ENCODE measurements around the gene BCL2L1.
A peak's percentile ranks its signal among the peaks of the same experiment; 100 is the strongest.

BCL2L1 gene

DNA sequence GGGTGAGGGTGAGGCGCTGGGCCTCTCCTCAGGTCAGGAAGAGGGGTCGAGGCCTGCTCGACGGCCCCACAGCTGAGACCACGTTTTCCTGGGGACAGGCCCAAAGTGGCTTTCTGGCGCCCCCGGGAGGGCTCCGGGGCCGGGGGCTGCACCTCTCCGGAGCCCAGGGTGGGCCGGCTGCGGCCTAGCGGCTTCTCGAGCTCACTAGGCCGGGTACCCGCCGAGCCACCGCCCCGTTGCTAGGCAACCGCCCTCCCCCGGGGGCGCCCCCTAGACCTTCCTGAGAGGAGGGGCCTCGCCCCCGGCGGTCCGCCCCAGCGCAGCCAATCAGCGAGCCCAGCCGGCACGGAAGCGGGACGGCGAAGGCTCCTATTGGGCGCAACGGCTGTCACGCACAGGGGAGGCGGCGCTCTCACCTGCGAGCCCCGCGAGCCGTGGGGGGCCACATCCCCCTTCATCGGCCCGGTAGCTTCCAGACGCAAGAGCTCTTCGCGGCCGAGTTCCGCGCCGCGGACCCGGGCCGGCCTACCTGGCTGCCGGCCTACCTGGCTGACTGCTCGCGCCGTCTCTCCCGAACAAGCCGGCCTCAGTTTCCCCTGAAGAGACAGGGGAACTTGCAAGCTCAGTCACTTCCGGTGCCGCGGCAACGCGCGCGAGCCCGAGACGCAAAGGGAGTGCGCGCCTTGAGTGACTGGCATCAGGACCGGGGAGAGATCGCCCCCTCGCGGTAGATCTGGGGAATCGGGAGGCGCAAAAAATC, 831 bp upstream of the BCL2L1 start:
- peak; percentile 97 for DNase-seq (ENCODE audit: extremely low read depth, low read depth)
- TF ChIP-seq, protein P1, sequence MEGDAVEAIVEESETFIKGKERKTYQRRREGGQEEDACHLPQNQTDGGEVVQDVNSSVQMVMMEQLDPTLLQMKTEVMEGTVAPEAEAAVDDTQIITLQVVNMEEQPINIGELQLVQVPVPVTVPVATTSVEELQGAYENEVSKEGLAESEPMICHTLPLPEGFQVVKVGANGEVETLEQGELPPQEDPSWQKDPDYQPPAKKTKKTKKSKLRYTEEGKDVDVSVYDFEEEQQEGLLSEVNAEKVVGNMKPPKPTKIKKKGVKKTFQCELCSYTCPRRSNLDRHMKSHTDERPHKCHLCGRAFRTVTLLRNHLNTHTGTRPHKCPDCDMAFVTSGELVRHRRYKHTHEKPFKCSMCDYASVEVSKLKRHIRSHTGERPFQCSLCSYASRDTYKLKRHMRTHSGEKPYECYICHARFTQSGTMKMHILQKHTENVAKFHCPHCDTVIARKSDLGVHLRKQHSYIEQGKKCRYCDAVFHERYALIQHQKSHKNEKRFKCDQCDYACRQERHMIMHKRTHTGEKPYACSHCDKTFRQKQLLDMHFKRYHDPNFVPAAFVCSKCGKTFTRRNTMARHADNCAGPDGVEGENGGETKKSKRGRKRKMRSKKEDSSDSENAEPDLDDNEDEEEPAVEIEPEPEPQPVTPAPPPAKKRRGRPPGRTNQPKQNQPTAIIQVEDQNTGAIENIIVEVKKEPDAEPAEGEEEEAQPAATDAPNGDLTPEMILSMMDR (IDR thresholded peaks at IDR 0.05; ENCODE audit: low read depth, low read length), result peak; percentile 89

DNA sequence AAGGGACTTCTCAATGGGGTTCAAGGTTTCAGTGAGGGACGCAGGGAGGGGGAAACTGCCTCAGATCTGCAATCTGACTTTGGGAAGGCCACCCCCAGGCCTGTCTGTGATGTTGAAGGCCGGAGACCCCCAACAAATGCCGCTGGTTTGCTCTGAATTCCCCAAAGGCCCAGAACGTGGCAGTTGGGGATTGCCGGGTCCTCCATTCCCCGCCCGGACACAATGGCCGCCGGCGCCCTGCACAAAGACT, 326 bp upstream of the BCL2L1 start:
- TF ChIP-seq, protein P1 (IDR thresholded peaks at IDR 0.05; ENCODE audit: low read depth, low read length), result no peak
- no peak for DNase-seq (ENCODE audit: extremely low read depth, low read depth)

DNA sequence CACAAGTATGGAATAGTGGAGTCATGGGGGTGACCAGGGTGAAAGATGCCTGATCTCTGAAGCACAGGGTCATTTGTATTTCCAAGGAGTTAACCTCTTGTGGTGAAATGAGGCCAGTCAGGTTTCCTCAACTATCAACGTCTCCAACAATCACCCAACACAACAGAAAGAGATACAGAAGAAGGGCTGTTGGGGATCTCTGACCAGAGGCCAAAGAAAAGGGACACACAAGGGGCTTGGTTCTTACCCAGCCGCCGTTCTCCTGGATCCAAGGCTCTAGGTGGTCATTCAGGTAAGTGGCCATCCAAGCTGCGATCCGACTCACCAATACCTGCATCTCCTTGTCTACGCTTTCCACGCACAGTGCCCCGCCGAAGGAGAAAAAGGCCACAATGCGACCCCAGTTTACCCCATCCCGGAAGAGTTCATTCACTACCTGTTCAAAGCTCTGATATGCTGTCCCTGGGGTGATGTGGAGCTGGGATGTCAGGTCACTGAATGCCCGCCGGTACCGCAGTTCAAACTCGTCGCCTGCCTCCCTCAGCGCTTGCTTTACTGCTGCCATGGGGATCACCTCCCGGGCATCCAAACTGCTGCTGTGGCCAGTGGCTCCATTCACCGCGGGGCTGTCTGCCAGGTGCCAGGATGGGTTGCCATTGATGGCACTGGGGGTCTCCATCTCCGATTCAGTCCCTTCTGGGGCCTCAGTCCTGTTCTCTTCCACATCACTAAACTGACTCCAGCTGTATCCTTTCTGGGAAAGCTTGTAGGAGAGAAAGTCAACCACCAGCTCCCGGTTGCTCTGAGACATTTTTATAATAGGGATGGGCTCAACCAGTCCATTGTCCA, 1.0 kb downstream of the BCL2L1 start:
- no peak for DNase-seq (ENCODE audit: extremely low read depth, low read depth)
- TF ChIP-seq, protein P1 (IDR thresholded peaks at IDR 0.05; ENCODE audit: low read depth, low read length), result no peak

DNA sequence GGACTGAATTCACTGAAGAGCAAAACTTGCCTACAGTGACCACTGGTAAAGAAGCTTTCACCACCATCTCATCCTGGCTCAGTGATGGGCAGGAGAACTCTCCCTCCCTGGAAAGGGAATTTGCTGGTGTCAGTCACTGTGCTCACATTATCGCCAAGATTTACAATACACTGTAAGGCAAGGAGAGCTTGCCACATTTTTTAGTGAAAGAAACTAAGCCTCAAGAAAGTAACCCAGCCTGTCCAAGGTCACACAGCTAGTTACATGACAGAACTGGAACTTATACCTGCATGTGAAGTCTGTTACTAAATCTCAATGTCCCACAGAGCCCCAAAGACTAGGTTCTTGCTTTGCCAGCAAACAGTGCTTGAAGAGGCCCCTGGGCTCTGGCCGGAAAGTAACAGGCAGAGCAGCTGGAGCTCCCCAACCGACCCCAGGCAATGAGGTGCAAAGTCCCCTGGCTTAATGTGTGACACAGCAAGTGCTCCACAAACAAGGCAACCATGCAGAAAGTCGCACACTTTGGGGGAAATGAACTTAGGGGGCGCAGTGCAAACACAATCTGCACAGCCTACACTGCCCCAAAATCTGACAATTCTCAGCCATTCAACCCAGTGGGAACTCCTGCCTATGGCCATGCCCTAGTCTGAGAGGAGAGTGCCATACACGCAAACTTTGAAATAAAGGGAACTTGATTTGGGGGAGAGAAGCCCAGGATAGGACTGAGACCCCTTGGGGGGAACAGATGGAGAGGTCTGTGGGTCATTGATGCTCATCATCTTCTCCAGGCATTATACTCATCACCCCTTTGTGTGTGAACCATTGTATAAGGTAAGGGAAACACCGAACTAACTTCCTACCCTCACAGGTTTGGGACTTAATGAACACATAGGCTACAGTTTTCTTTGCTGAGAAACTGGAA, 1.9 kb downstream of the BCL2L1 start:
- no peak for DNase-seq (ENCODE audit: extremely low read depth, low read depth)
- TF ChIP-seq, protein P1 (IDR thresholded peaks at IDR 0.05; ENCODE audit: low read depth, low read length), result no peak

DNA sequence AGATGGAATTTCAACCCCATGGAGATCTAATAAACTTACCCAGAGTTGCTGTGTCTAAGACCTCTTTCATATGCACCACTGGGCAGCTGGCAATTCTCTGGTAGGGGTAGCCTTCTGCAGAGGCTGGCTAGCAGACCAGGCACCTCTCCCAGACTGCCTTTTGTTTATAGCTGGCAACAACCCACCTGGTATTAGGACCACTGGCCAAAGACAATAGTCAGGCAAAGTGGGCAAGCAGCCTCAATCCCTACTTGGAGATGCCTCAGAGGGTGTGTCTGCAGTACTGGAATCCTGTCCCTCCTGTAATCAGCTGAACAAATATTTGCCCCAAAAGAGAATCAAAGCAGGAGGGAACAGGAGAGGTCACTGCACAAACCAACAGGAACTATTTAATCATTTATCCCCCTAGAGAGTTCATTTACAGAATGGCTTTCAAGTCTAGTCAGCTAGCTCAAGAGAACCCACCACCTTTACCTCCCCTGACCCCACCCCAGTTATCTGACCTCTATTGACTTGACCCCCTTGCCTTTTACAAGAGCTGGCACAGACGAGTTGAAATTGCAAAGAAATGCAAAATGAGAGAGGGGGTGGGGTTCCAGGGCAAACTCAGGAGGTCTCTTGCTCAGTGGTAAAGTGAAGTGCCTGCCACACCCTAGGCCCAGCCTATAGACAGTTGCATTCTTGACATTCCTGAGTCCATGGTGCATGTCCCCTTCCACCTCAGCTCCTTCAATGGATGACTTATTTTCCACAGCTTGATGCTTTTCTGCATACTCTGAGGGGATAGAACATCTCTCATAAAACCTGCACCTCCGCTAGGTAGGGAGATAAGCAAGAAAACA, 2.8 kb downstream of the BCL2L1 start:
- DNase-seq (ENCODE audit: extremely low read depth, low read depth), result no peak
- TF ChIP-seq, protein P1 (IDR thresholded peaks at IDR 0.05; ENCODE audit: low read depth, low read length), result no peak

DNA sequence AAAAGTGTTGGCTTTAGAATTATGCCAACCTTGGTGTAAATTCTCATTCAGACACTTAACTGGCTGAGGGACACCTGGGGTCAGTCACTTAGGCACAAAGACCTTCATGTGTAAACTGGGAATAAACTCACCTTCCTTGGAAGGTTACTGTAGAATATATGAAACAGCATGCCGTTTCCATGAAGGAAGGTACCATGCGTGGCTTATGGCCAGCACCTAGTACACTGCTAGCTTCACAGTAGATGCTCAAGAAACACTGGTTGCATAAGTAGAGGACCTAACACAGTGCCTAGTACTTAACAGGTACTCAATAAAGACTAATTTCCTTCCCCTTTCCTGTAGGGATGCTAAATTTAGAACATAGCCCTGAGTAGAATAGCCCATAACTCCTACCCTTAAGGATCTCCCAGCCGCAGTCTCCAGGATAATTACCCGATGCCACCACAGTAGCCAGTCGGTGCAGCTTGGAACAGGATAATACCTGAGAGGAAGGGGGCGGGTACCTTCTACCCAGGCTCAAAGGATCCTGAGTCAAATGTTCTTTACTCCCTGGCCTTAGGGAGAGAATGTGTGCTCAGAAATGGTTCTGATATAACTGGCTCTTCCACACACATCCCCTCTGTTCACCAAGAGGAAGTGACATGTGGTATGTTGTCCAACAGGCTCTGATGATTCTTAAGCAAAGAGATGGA, 3.6 kb downstream of the BCL2L1 start:
- DNase-seq (ENCODE audit: extremely low read depth, low read depth), result no peak
- TF ChIP-seq, protein P1 (IDR thresholded peaks at IDR 0.05; ENCODE audit: low read depth, low read length), result no peak

Measured in AG09319 (cell line).